K562 (cell line): ENCODE results near the gene PLEKHA8. TPM values are rescaled to one million over a fixed set of nuclear protein-coding genes. Genes with fewer than 3 reads are reported as not detected.

ENCODE experiments used
- BRF1 ChIP-seq: IDR thresholded peaks from 3 replicates; pipeline ENCODE4 v1.6.1; 2011; ENCODE audit warnings: borderline replicate concordance, mild to moderate bottlenecking; ENCODE audit not compliant: insufficient read length; ENCODE audit errors: extremely low read depth
- CBFB ChIP-seq: sonication (generic); formaldehyde crosslinking; IDR thresholded peaks from 2 replicates; pipeline ENCODE4 v1.4.0; 2020; ENCODE audit warnings: mild to moderate bottlenecking, missing genetic modification reagents
- EP400 ChIP-seq: fragments of 450-650 bp; IDR thresholded peaks from 2 replicates; pipeline ENCODE4 v1.6.1; 2017; ENCODE audit warnings: antibody characterized with exemption, mild to moderate bottlenecking, moderate library complexity
- KLF16 ChIP-seq: IDR thresholded peaks from 2 replicates; pipeline ENCODE4 v1.6.1; 2016; ENCODE audit warnings: antibody characterized with exemption
- MYBL2 ChIP-seq, 2 experiments: fragments of 450-650 bp in 1 of 2; sonication (generic) in 1 of 2; formaldehyde crosslinking in 1 of 2; IDR thresholded peaks; 2 replicates each; pipeline versions ENCODE4 v1.6.1 to v1.8.1; 2017 to 2022; ENCODE audit warnings: borderline replicate concordance in 1 of 2, inconsistent platforms in 1 of 2, low read depth in 1 of 2, mild to moderate bottlenecking in 1 of 2, missing genetic modification reagents in 1 of 2, moderate library complexity in 1 of 2
- RB1 ChIP-seq: fragments of 450-650 bp; IDR thresholded peaks from 2 replicates; pipeline ENCODE4 v1.6.1; 2017; ENCODE audit warnings: low read depth, mild to moderate bottlenecking
- SIX5 ChIP-seq, 2 experiments: IDR thresholded peaks; 2 replicates each; pipeline ENCODE4 v1.6.1; 2011; ENCODE audit warnings: low read length in 2 of 2, borderline replicate concordance in 1 of 2, low read depth in 1 of 2, mild to moderate bottlenecking in 1 of 2, moderate library complexity in 1 of 2; ENCODE audit not compliant: insufficient read depth in 1 of 2
- SREBF2 ChIP-seq: sonication (generic); formaldehyde crosslinking; IDR thresholded peaks from 2 replicates; pipeline ENCODE4 v1.4.0; 2020; ENCODE audit warnings: mild to moderate bottlenecking, missing genetic modification reagents
- TBP ChIP-seq: optimal IDR thresholded peaks from 2 replicates; pipeline ENCODE3; 2011; ENCODE audit warnings: low read depth, low read length, improper control_type of control experiment
- ZNF3 ChIP-seq: fragments of 250-450 bp; sonication (Bioruptor Pico); IDR thresholded peaks from 2 replicates; pipeline ENCODE4 v1.5.0; 2021; ENCODE audit warnings: mild to moderate bottlenecking, moderate library complexity
- ZNF407 ChIP-seq: fragments of 450-650 bp; IDR thresholded peaks from 2 replicates; pipeline ENCODE4 v1.6.1; 2016; ENCODE audit warnings: low read depth
- polyA plus RNA-seq, 8 experiments: library from polyadenylated mRNA; depleted of rRNA in 4 of 8; stranded (reverse) in 5 of 8; unstranded in 3 of 8; fragments of >200 nt; fragmentation: Nextera tagmentation in 2 of 8; fragmentation: Illumina TruSeq in 1 of 8; extraction: Ambion mirVana in 2 of 8; extraction: Trizol in 1 of 8; gene quantifications; 2 replicates each; pipeline versions ENCODE4 v1.2.1 to v1.2.3, GENCODE V29; 2011 to 2014; ENCODE audit warnings: inconsistent platforms in 1 of 8, missing spikeins in 1 of 8
- total RNA-seq, 7 experiments: library from RNA; depleted of rRNA in 6 of 7; stranded (reverse); fragments of >200 nt in 6 of 7; fragmentation: Illumina TruSeq in 2 of 7; extraction: Trizol in 2 of 7; gene quantifications; 2 replicates each; pipeline versions ENCODE4 v1.2.1 to v1.2.3, GENCODE V29; 2011 to 2021; ENCODE audit warnings: low replicate concordance in 1 of 7
- TF ChIP-seq, protein P1 (sequence below), 2 experiments: IDR thresholded peaks; 2 replicates each; pipeline ENCODE4 v1.6.1; 2011; ENCODE audit warnings: borderline replicate concordance in 1 of 2, control low read depth in 1 of 2, low read depth in 1 of 2, low read length in 1 of 2, mild to moderate bottlenecking in 1 of 2, mixed read lengths in 1 of 2, moderate library complexity in 1 of 2; ENCODE audit not compliant: insufficient read depth in 1 of 2, insufficient read length in 1 of 2, poor library complexity in 1 of 2, severe bottlenecking in 1 of 2; ENCODE audit errors: extremely low read depth in 1 of 2
- TF ChIP-seq, protein P2 (sequence below): sonication (generic); IDR thresholded peaks from 2 replicates; pipeline ENCODE4 v1.6.1; 2016
- TF ChIP-seq, protein P3 (sequence below), 2 experiments: fragments of 450-650 bp in 1 of 2; sonication (generic) in 1 of 2; formaldehyde crosslinking in 1 of 2; IDR thresholded peaks in 1 of 2; conservative IDR thresholded peaks in 1 of 2; 2 replicates each; pipeline versions ENCODE4 v1.6.1 to v1.8.1; 2016 to 2023; ENCODE audit warnings: mild to moderate bottlenecking in 2 of 2, moderate library complexity in 2 of 2, inconsistent platforms in 1 of 2, missing genetic modification reagents in 1 of 2
- TF ChIP-seq, protein P4 (sequence below): sonication (generic); formaldehyde crosslinking; IDR thresholded peaks from 2 replicates; pipeline ENCODE4 v1.9.0; 2022; ENCODE audit warnings: mild to moderate bottlenecking, missing genetic modification reagents

Gene PLEKHA8
- total and polyA plus RNA-seq, 9 of the 15 experiments (the other 6 are each of a cell fraction or from before 2014, with no cell fraction given): 3.2 to 16.3 (median 11.8) TPM

GRCh38 chr7:30027065-30027456 lies 1.2 kb upstream of the PLEKHA8 start (continued):
- TF ChIP-seq, protein P1, sequence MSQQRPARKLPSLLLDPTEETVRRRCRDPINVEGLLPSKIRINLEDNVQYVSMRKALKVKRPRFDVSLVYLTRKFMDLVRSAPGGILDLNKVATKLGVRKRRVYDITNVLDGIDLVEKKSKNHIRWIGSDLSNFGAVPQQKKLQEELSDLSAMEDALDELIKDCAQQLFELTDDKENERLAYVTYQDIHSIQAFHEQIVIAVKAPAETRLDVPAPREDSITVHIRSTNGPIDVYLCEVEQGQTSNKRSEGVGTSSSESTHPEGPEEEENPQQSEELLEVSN (IDR thresholded peaks at IDR 0.05; ENCODE audit: borderline replicate concordance in 1 of 2, extremely low read depth in 1 of 2, insufficient read depth in 1 of 2, insufficient read length in 1 of 2, low read depth in 1 of 2, low read length in 1 of 2, poor library complexity in 1 of 2, severe bottlenecking in 1 of 2): no peak
- TF ChIP-seq, protein P2, sequence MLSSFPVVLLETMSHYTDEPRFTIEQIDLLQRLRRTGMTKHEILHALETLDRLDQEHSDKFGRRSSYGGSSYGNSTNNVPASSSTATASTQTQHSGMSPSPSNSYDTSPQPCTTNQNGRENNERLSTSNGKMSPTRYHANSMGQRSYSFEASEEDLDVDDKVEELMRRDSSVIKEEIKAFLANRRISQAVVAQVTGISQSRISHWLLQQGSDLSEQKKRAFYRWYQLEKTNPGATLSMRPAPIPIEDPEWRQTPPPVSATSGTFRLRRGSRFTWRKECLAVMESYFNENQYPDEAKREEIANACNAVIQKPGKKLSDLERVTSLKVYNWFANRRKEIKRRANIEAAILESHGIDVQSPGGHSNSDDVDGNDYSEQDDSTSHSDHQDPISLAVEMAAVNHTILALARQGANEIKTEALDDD: peak; percentile 1; the same call in 1 of the 2 replicates
- TF ChIP-seq KLF16 (no peak), TBP (no peak), CBFB (CRISPR knock-in tag) (no peak), RB1 (no peak), BRF1 (no peak), EP400 (no peak), ZNF3 (CRISPR knock-in tag) (no peak), MYBL2 (IDR thresholded peaks at IDR 0.05; ENCODE audit: low read depth) (no peak), MYBL2 (CRISPR knock-in tag; IDR thresholded peaks at IDR 0.05; ENCODE audit: borderline replicate concordance) (no peak), SREBF2 (no peak), SIX5 (IDR thresholded peaks at IDR 0.05; ENCODE audit: borderline replicate concordance in 1 of 2, insufficient read depth in 1 of 2, low read depth in 1 of 2, low read length in 2 of 2) (no peak), ZNF407 (peak; percentile 64)
- TF ChIP-seq, protein P3, sequence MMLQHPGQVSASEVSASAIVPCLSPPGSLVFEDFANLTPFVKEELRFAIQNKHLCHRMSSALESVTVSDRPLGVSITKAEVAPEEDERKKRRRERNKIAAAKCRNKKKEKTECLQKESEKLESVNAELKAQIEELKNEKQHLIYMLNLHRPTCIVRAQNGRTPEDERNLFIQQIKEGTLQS (IDR thresholded peaks at IDR 0.05): no peak
- TF ChIP-seq, protein P3 (CRISPR knock-in tag; conservative IDR thresholded peaks at IDR 0.05): no peak
- TF ChIP-seq, protein P4, sequence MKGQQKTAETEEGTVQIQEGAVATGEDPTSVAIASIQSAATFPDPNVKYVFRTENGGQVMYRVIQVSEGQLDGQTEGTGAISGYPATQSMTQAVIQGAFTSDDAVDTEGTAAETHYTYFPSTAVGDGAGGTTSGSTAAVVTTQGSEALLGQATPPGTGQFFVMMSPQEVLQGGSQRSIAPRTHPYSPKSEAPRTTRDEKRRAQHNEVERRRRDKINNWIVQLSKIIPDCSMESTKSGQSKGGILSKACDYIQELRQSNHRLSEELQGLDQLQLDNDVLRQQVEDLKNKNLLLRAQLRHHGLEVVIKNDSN (CRISPR knock-in tag): no peak
